HG03097 (cell line): ENCODE data around the gene ICAM2.

Source experiments
- ATAC-seq: cut with Tn5 transposase; IDR thresholded peaks from one replicate; pipeline ENCODE4 v1.9.1; 2021; ENCODE audit not compliant: unreplicated experiment, low FRiP score

Gene ICAM2

GRCh38 chr17:64020056-64020766 lies at the start of gene ICAM2:
Gene ICAM2 (minus strand): TSS chr17:64020633. CDS start chr17:64006691, 13,942 bp downstream.
- ATAC-seq = peak; percentile 48

- ATAC-seq = no peak
These were observed 49.8 kb upstream of the ICAM2 start for GRCh38 chr17:64070213-64070612.

GRCh38 chr17:64069143-64069542 lies 48.7 kb upstream of the ICAM2 start:
- ATAC-seq = no peak

GRCh38 chr17:64067657-64068056 lies 47.2 kb upstream of the ICAM2 start:
- no peak for ATAC-seq

- no peak for ATAC-seq
These were observed 46.3 kb upstream of the ICAM2 start for GRCh38 chr17:64066716-64067115.

GRCh38 chr17:64065161-64065560 lies 44.7 kb upstream of the ICAM2 start:
- no peak for ATAC-seq

GRCh38 chr17:64064331-64064730 lies 43.9 kb upstream of the ICAM2 start:
- no peak for ATAC-seq

GRCh38 chr17:64063766-64064224 lies 43.4 kb upstream of the ICAM2 start:
- no peak for ATAC-seq

- no peak for ATAC-seq
These were observed 42.7 kb upstream of the ICAM2 start for GRCh38 chr17:64063088-64063487.

- ATAC-seq = no peak
These were observed 40.9 kb upstream of the ICAM2 start for GRCh38 chr17:64061178-64061898.

- no peak for ATAC-seq
These were observed 39.9 kb upstream of the ICAM2 start for GRCh38 chr17:64060331-64060730.

GRCh38 chr17:64059756-64060155 lies 39.3 kb upstream of the ICAM2 start:
- no peak for ATAC-seq

- ATAC-seq = no peak
These were observed 38.2 kb upstream of the ICAM2 start for GRCh38 chr17:64058621-64059020.

GRCh38 chr17:64057701-64058263 lies 37.3 kb upstream of the ICAM2 start:
- ATAC-seq = no peak

- ATAC-seq = no peak
These were observed 36.0 kb upstream of the ICAM2 start for GRCh38 chr17:64056269-64057005.

GRCh38 chr17:64055183-64056142 lies 35.0 kb upstream of the ICAM2 start:
- no peak for ATAC-seq

GRCh38 chr17:64054304-64054703 lies 33.9 kb upstream of the ICAM2 start:
- ATAC-seq = no peak

- no peak for ATAC-seq
These were observed 32.7 kb upstream of the ICAM2 start for GRCh38 chr17:64053101-64053500.

GRCh38 chr17:64051153-64051552 lies 30.7 kb upstream of the ICAM2 start:
- ATAC-seq = no peak

GRCh38 chr17:64048805-64049204 lies 28.4 kb upstream of the ICAM2 start:
- ATAC-seq = no peak
